HUES6 (cell line): Measurements from ENCODE around the gene ARID4B.
"Not testable (repeated sequence)": the region's sequence is repeated elsewhere in the genome, so short reads cannot be mapped to it uniquely, and the experiment has no call there.

ENCODE experiments used
- H3K27ac ChIP-seq: 2 replicates; pipeline ENCODE4 v1.7.0; 2013; ENCODE audit warnings: low read depth, mild to moderate bottlenecking, low read length, inconsistent platforms
- H3K27me3 ChIP-seq: 2 replicates; pipeline ENCODE4 v1.6.1; 2013; ENCODE audit warnings: low read length; ENCODE audit not compliant: control insufficient read depth, insufficient read depth
- H3K36me3 ChIP-seq: 2 replicates; pipeline ENCODE4 v1.6.1; 2013; ENCODE audit warnings: low read length; ENCODE audit not compliant: control insufficient read depth, insufficient read depth
- H3K4me1 ChIP-seq: 2 replicates; pipeline ENCODE4 v1.6.1; 2013; ENCODE audit warnings: low read length; ENCODE audit not compliant: control insufficient read depth, insufficient read depth
- H3K4me3 ChIP-seq: 2 replicates; pipeline ENCODE4 v1.5.1; 2013; ENCODE audit warnings: low read depth, low read length
- H3K9ac ChIP-seq: one replicate; pipeline ENCODE4 v1.6.1; 2013; ENCODE audit warnings: mild to moderate bottlenecking, low read length
- H3K9me3 ChIP-seq: 2 replicates; pipeline ENCODE4 v1.6.1; 2013; ENCODE audit warnings: low read depth, low read length; ENCODE audit not compliant: control insufficient read depth, insufficient read depth

ARID4B gene

DNA sequence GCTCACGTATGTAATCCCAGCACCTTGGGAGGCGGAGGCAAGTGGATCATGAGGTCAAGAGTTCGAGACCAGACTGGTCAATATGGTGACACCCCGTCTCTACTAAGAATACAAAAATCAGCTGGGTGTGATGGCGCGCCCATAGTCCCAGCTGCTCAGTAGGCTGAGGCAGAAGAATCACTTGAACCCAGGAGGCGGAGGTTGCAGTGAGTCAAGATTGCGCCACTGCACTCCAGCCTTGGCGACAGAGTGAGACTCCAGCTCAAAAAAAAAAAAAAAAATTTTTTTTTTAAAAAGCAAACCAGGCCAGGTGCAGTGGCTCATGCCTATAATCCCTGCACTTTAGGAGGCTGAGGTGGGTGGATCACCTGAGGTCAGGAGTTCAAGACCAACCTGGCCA, 168.7 kb downstream of the ARID4B start:
- H3K27me3 ChIP-seq, H3K27ac ChIP-seq, H3K9me3 ChIP-seq, H3K9ac ChIP-seq, H3K4me3 ChIP-seq, H3K4me1 ChIP-seq: not testable (repeated sequence)
- H3K36me3 ChIP-seq: peaks cover 48% of the 10 kb centered on the region

DNA sequence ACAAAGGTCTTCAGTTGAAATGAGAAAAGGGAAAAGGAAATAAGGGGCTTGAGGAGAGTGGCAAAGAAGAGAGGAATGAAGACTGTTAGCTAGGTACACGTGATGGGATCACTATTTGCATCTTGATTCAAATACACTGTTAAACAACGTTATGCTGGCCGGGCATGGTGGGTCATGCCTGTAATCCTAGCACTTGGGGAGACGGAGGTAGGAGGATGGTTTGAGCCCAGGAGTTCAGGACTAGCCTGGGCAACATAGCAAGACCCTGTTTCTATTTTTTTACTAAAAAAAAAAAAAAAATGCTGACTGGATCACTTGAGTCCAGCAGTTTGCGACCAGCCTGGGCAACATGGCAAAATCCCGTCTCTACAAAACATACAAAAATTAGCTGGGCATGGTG, 169.3 kb downstream of the ARID4B start:
- Histone ChIP-seq H3K4me3 (no peak overlapping the region), H3K36me3 (peaks cover 53% of the 10 kb centered on the region), H3K27ac (no peak overlapping the region), H3K27me3 (no peaks in the 10 kb centered on the region), H3K9me3 (no peaks in the 10 kb centered on the region), H3K9ac (no peak overlapping the region), H3K4me1 (0 out of 2 replicates have a peak, but pooled peaks cover 8% of the 10 kb centered on the region)

DNA sequence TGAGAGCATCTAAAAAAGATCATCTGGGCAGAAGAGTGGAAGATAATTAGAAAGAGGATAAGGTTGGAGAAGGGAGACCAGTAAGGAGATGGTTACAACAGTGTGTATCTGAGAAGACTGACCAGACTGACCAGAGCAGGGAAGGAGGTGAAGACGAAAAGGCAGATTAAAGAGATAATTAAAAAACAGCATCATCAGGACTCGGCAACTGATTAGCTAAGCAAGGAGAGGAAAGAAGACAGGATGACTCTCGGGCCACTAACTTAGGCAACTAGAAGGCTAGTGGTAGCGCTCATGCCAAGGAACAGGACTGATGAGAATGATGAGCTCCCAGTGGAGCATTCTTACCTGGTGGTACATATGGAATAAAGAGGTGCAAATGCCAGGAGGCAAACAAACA, 170.8 kb downstream of the ARID4B start:
- Histone ChIP-seq H3K27me3 (no peaks in the 10 kb centered on the region), H3K9me3 (no peaks in the 10 kb centered on the region), H3K36me3 (peaks cover 66% of the 10 kb centered on the region), H3K27ac (no peak overlapping the region), H3K4me3 (no peak overlapping the region), H3K4me1 (0 out of 2 replicates have a peak, but pooled peaks cover 8% of the 10 kb centered on the region), H3K9ac (no peak overlapping the region)

DNA sequence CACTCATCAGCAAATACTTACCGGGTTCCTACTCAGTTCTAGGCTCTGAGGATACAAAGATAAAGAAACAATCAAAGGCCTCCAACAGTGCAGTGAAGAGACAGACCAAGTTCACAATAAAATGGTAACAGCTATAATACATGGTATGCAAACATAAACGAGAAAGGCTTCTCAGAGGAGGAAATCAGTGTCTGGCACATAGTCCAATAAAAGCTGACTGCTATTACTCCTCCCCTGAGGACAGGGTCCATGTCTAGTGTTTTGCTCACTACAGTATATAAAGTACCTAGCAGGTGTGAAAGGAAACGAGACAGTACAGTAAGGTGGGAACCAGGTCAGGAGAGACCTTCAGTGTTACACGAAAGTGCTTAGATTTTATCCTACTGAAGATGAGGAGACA, 171.2 kb downstream of the ARID4B start:
- Histone ChIP-seq H3K36me3 (peaks cover 71% of the 10 kb centered on the region), H3K27ac (no peak overlapping the region), H3K9ac (no peak overlapping the region)

DNA sequence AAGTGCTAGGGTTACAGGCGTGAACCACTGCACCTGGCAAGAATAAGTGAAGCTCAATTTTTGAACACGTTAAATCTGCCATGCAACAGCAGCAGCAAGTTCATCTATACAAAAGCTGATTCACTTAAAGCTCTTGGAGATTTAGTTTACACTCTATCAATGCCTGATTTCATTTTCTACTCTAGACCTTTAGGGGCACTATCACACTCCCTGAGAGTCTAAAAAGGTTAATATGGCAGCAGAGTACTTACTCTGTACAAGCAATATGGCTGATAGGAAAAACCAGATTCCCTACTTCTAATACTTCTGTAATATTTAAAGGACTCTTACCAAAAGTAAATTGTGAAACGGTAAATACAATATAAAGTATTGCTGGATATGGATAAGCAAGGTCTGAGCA, 171.7 kb downstream of the ARID4B start:
- H3K4me3 ChIP-seq: no peak overlapping the region
- H3K9me3 ChIP-seq: no peaks in the 10 kb centered on the region
- H3K4me1 ChIP-seq: 0 out of 2 replicates have a peak, but pooled peaks cover 4% of the 10 kb centered on the region
- H3K27me3 ChIP-seq: no peaks in the 10 kb centered on the region
- peaks cover 75% of the 10 kb centered on the region for H3K36me3 ChIP-seq
- no peak overlapping the region for H3K9ac ChIP-seq
- no peak overlapping the region for H3K27ac ChIP-seq

More for the DNA sequence above, 171.2 kb downstream of the ARID4B start:
- no peak overlapping the region for H3K4me3 ChIP-seq
- H3K4me1 ChIP-seq: 0 out of 2 replicates have a peak, but pooled peaks cover 6% of the 10 kb centered on the region
- H3K27me3 ChIP-seq: no peaks in the 10 kb centered on the region
- no peaks in the 10 kb centered on the region for H3K9me3 ChIP-seq

DNA sequence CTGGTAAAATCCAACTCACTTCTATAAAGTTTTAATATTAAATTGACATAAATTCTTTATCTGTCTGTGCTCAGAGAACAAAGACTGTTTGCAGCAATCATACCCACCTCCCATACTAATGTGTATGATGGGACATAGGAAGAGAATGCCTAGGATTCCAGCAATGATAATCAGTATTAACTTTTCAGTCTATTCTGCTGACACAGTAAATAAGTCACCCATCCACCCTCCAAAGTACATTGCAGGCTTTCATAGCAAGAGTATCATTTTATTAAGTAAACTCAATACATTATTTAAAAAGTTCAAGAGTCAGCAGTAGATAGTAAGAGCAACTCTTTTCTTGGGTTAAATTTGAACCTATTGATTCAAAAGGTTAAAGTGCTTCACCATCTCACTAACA, 175.7 kb downstream of the ARID4B start:
- Histone ChIP-seq H3K9me3 (no peaks in the 10 kb centered on the region), H3K4me3 (no peak overlapping the region), H3K36me3 (peaks cover 84% of the 10 kb centered on the region), H3K4me1 (no peaks in the 10 kb centered on the region), H3K27ac (no peak overlapping the region), H3K27me3 (no peaks in the 10 kb centered on the region), H3K9ac (no peak overlapping the region)

DNA sequence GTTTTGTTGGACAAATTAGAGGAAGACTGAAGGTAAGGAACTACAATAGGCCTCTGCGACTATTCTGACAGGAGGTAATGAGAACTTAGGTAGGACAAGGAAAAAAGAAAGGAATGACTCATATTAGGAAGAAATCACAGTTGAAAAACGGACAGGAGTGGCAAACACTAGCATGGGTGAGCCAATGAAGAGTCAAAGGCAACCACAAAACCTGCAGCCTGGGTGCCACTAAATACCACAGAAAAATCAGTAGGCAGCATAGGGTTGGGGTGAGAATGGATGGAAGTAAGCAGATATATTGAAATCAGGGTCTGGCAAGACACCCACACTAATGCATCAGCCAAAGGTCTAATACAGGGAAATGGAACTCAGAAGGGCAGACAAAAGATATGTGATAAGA, 176.9 kb downstream of the ARID4B start:
- no peaks in the 10 kb centered on the region for H3K4me1 ChIP-seq
- H3K4me3 ChIP-seq: no peak overlapping the region
- peaks cover 83% of the 10 kb centered on the region for H3K36me3 ChIP-seq
- H3K27me3 ChIP-seq: no peaks in the 10 kb centered on the region
- no peaks in the 10 kb centered on the region for H3K9me3 ChIP-seq
- no peak overlapping the region for H3K9ac ChIP-seq
- H3K27ac ChIP-seq: no peak overlapping the region

DNA sequence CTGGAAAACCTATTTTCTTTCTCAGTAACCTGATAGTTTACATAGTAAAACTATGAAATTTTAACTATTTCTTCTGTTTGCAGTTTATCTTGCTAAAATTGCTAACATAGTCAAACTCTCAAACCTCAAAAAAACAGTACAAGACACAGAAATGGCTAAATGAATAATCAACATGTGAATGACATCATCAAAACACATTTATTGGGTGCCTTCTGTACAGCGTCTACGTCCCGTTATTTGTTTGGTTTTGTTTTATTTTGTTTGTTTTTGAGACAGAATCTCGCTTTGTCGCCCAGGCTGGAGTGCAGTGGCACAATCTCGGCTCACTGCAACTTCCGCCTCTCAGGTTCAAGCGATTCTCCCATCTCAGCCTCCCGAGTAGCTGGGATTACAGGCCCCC, 178.2 kb downstream of the ARID4B start:
- no peak overlapping the region for H3K9ac ChIP-seq
- no peak overlapping the region for H3K27ac ChIP-seq
- H3K4me1 ChIP-seq: no peaks in the 10 kb centered on the region
- no peaks in the 10 kb centered on the region for H3K9me3 ChIP-seq
- H3K36me3 ChIP-seq: peaks cover 91% of the 10 kb centered on the region
- no peak overlapping the region for H3K4me3 ChIP-seq
- H3K27me3 ChIP-seq: no peaks in the 10 kb centered on the region

DNA sequence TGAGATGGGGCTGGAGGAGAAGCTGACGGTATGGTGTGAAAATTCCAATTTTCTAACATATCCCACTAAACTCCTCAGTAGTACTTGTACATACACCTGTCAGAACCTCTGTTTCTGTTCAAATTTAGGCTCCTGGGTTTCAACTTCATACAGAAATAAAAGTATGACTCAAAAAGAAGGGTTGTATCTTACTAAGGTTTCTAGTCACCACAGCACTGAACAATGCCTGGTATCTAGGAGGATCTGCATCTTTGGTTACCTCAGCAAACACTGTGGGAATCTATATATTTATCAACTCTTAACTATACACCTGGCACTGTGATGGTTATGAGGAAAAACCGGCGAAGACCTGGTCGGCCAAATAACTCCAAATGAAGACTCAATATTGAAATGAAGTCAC, 180.7 kb downstream of the ARID4B start:
- Histone ChIP-seq H3K4me3 (no peak overlapping the region), H3K9me3 (no peaks in the 10 kb centered on the region), H3K36me3 (peaks cover 91% of the 10 kb centered on the region), H3K9ac (no peak overlapping the region), H3K27ac (no peak overlapping the region), H3K27me3 (no peaks in the 10 kb centered on the region), H3K4me1 (no peaks in the 10 kb centered on the region)

DNA sequence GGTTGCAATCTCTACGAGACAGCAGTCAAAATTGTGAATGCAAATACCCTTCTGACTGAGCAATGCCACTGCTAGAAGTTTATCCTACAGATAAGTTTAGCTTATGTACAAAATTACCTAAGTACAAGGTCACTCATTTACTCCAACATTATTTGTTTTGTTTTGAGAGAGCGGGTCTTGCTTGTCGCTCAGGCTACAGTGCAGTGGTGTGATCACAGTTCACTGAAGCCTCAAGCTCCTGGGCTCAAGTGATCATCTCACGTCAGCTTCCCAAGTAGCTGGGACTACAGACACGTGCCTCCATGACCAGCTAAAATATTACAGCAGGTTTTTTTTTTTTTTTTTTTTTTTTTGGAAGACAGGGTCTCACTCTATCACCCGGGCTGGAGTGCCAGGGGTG, 182.3 kb downstream of the ARID4B start:
- no peaks in the 10 kb centered on the region for H3K27me3 ChIP-seq
- H3K27ac ChIP-seq: no peak overlapping the region
- peaks cover 82% of the 10 kb centered on the region for H3K36me3 ChIP-seq
- H3K9ac ChIP-seq: no peak overlapping the region
- no peaks in the 10 kb centered on the region for H3K4me1 ChIP-seq
- H3K9me3 ChIP-seq: no peaks in the 10 kb centered on the region
- no peak overlapping the region for H3K4me3 ChIP-seq

DNA sequence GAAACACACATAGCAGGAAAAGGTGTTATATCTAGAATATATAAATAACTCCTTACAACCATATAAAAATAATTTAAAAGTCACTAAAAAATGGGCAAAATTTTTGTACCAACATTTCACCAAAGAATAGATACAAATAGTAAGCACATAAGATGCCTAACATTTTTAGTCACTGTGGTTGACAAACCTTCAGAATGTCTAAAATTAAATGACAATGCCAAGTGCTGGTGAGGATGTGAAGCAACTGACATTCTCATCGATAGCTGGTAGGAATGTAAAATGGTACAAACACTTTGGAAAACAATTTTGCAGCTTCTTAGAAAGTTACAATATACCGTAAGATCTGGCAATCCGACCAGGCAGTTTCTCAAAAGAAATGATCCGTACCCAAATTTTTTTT, 185.0 kb downstream of the ARID4B start:
- no peak overlapping the region for H3K9ac ChIP-seq
- H3K9me3 ChIP-seq: no peaks in the 10 kb centered on the region
- no peak overlapping the region for H3K27ac ChIP-seq
- no peaks in the 10 kb centered on the region for H3K27me3 ChIP-seq
- H3K4me1 ChIP-seq: no peaks in the 10 kb centered on the region
- no peak overlapping the region for H3K4me3 ChIP-seq
- peaks cover 81% of the 10 kb centered on the region for H3K36me3 ChIP-seq

DNA sequence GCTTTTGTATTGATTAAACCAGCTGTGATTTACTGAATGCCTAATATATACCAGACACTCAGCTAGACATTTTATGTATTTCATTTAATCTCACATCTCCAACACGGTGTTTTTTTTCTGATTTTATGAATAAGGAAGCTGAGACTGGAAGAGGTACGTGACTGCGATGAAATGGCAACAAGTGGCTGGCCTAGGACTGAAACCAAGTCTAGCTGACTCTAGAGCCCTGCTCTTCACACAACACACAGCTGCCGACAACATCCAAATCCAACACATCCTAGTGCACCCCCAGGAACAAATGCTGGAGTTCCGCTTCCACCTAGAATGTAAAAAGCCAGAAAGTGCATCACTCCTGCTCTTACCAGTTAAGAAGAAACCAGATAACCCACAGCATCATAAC, 188.7 kb downstream of the ARID4B start:
- Histone ChIP-seq H3K9ac (no peak overlapping the region), H3K4me3 (no peak overlapping the region), H3K4me1 (no peaks in the 10 kb centered on the region), H3K27me3 (no peaks in the 10 kb centered on the region), H3K27ac (no peak overlapping the region), H3K36me3 (peaks cover 78% of the 10 kb centered on the region), H3K9me3 (no peaks in the 10 kb centered on the region)
